Neural cell (in vitro differentiated cells): ENCODE data around the gene CLIC4. TPM values are rescaled to one million over a fixed set of nuclear protein-coding genes. Genes with fewer than 3 reads are reported as not detected.

ENCODE experiments used
- H2AFZ ChIP-seq: fragments of 200-600, 300-800 bp; sonication (generic), shearing (Covaris generic); 2 replicates; pipeline ENCODE4 v1.6.0; 2014; ENCODE audit warnings: low read depth, mild to moderate bottlenecking, antibody characterized with exemption, low read length, moderate library complexity
- H3F3A ChIP-seq: fragments of 200-600 bp; shearing (Covaris generic); 2 replicates; pipeline ENCODE4 v1.6.1; 2016; ENCODE audit warnings: mild to moderate bottlenecking, moderate library complexity, mixed read lengths, antibody characterized with exemption, low read length; ENCODE audit not compliant: insufficient read depth, poor library complexity, severe bottlenecking
- H3K27ac ChIP-seq: fragments of 200-600, 300-800 bp; sonication (generic), shearing (Covaris generic); 2 replicates; pipeline ENCODE4 v1.5.1; 2014; ENCODE audit warnings: mild to moderate bottlenecking, low read length, moderate library complexity
- H3K27me3 ChIP-seq: fragments of 300-800, 200-600 bp; sonication (generic), shearing (Covaris generic); 2 replicates; pipeline ENCODE4 v1.6.0; 2014; ENCODE audit warnings: mild to moderate bottlenecking, low read depth, low read length, moderate library complexity; ENCODE audit not compliant: insufficient read depth
- H3K36me3 ChIP-seq: fragments of 300-800, 200-600 bp; sonication (generic), shearing (Covaris generic); 2 replicates; pipeline ENCODE4 v1.5.1; 2014; ENCODE audit warnings: mild to moderate bottlenecking, antibody characterized with exemption, low read length, moderate library complexity; ENCODE audit not compliant: insufficient read depth
- H3K4me2 ChIP-seq: fragments of 300-800, 200-600 bp; sonication (generic), shearing (Covaris generic); 2 replicates; pipeline ENCODE4 v1.6.0; 2014; ENCODE audit warnings: mild to moderate bottlenecking, low read length
- H3K4me3 ChIP-seq: fragments of 300-800, 200-600 bp; sonication (generic), shearing (Covaris generic); 2 replicates; pipeline ENCODE4 v1.5.1; 2014; ENCODE audit warnings: mild to moderate bottlenecking, low read length, moderate library complexity
- H3K79me2 ChIP-seq: fragments of 200-600 bp; shearing (Covaris generic); replicated peaks from 2 replicates; pipeline ENCODE4 v1.6.0; 2014; ENCODE audit warnings: mild to moderate bottlenecking, low read length, moderate library complexity; ENCODE audit not compliant: insufficient read depth
- H3K9ac ChIP-seq: fragments of 300-800, 200-600 bp; sonication (generic), shearing (Covaris generic); 2 replicates; pipeline ENCODE4 v1.6.1; 2016; ENCODE audit warnings: mild to moderate bottlenecking, low read length, mixed read lengths
- H3K9me2 ChIP-seq: fragments of 200-600 bp; shearing (Covaris generic); 2 replicates; pipeline ENCODE4 v1.6.1; 2016; ENCODE audit warnings: mild to moderate bottlenecking, low read length, mixed read lengths; ENCODE audit not compliant: insufficient read depth
- H3K9me3 ChIP-seq: fragments of 200-600, 300-800 bp; sonication (generic), shearing (Covaris generic); 2 replicates; pipeline ENCODE4 v1.6.1; 2016; ENCODE audit warnings: mild to moderate bottlenecking, mixed run types, low read length, moderate library complexity, mixed read lengths
- H4K20me1 ChIP-seq: fragments of 200-600 bp; shearing (Covaris generic); 2 replicates; pipeline ENCODE4 v1.6.1; 2016; ENCODE audit warnings: mild to moderate bottlenecking, mixed run types; ENCODE audit not compliant: insufficient read depth
- CTCF ChIP-seq: fragments of 450-650 bp; IDR thresholded peaks from 2 replicates; pipeline ENCODE4 v1.5.1; 2014; ENCODE audit warnings: antibody characterized with exemption, mild to moderate bottlenecking, moderate library complexity; ENCODE audit not compliant: poor library complexity, severe bottlenecking
- EP300 ChIP-seq: fragments of 450-650 bp; conservative IDR thresholded peaks from 2 replicates; pipeline ENCODE4 v1.6.1; 2014; ENCODE audit warnings: antibody characterized with exemption, mild to moderate bottlenecking, moderate library complexity; ENCODE audit not compliant: poor library complexity, severe bottlenecking
- EZH2 ChIP-seq: fragments of 200-600, 300-800 bp; shearing (Covaris generic), sonication (generic); IDR thresholded peaks from 2 replicates; pipeline ENCODE4 v1.6.1; 2014; ENCODE audit warnings: antibody characterized with exemption, low read length, borderline replicate concordance, mild to moderate bottlenecking; ENCODE audit not compliant: insufficient read depth, poor library complexity, severe bottlenecking
- MXI1 ChIP-seq: fragments of 450-650 bp; conservative IDR thresholded peaks from 2 replicates; pipeline ENCODE4 v1.6.1; 2014; ENCODE audit warnings: antibody characterized with exemption, mild to moderate bottlenecking; ENCODE audit not compliant: poor library complexity, severe bottlenecking
- POLR2AphosphoS5 ChIP-seq: IDR thresholded peaks from 2 replicates; pipeline ENCODE4 v1.6.1; 2012
- RAD21 ChIP-seq: fragments of 450-650 bp; conservative IDR thresholded peaks from 2 replicates; pipeline ENCODE4 v1.6.1; 2014; ENCODE audit warnings: antibody characterized with exemption, mild to moderate bottlenecking, moderate library complexity
- REST ChIP-seq: IDR thresholded peaks from 2 replicates; pipeline ENCODE4 v1.6.1; 2012; ENCODE audit warnings: borderline replicate concordance
- SMC3 ChIP-seq: fragments of 450-650 bp; conservative IDR thresholded peaks from 2 replicates; pipeline ENCODE4 v1.6.1; 2014; ENCODE audit warnings: antibody characterized with exemption, mild to moderate bottlenecking, moderate library complexity; ENCODE audit not compliant: poor library complexity
- polyA plus RNA-seq: library from polyadenylated mRNA; depleted of rRNA; stranded (reverse); fragments of >200 nt; gene quantifications from 2 replicates; pipeline ENCODE4 v1.2.3, GENCODE V29; 2014

CLIC4 gene
- polyA plus RNA-seq, 1 donor from 2014 or later = 133 TPM

GRCh38 chr1:24773618-24774017 lies 28.4 kb downstream of the CLIC4 start:
- no peaks in the 10 kb centered on the region for H3K36me3 ChIP-seq
- H4K20me1 ChIP-seq = no peaks in the 10 kb centered on the region

GRCh38 chr1:24775348-24775747 lies 30.1 kb downstream of the CLIC4 start:
- no peak for TF ChIP-seq CTCF
- no peak for TF ChIP-seq MXI1
- no peak for TF ChIP-seq SMC3
- TF ChIP-seq POLR2AphosphoS5 = no peak
- TF ChIP-seq RAD21 = no peak
- no peak for TF ChIP-seq EZH2
- no peak for TF ChIP-seq REST
- TF ChIP-seq EP300 = no peak
- Histone ChIP-seq H3K79me2 (peaks cover 62% of the 10 kb centered on the region), H3K9ac (no peak overlapping the region)

More at GRCh38 chr1:24773618-24774017, 28.4 kb downstream of the CLIC4 start:
- Histone ChIP-seq H3K9me3 (no peaks in the 10 kb centered on the region), H3K27me3 (no peaks in the 10 kb centered on the region), H2AFZ (no peak overlapping the region), H3K4me2 (no peak overlapping the region), H3K9ac (no peak overlapping the region), H3K27ac (no peak overlapping the region), H3F3A (no peaks in the 10 kb centered on the region), H3K79me2 (peaks cover 52% of the 10 kb centered on the region), H3K4me3 (no peak overlapping the region), H3K9me2 (no peaks in the 10 kb centered on the region)
- TF ChIP-seq MXI1 (no peak), CTCF (no peak), RAD21 (no peak)

More at GRCh38 chr1:24775348-24775747, 30.1 kb downstream of the CLIC4 start:
- Histone ChIP-seq H4K20me1 (no peaks in the 10 kb centered on the region), H3K27ac (no peak overlapping the region), H3K4me3 (no peak overlapping the region), H3K27me3 (no peaks in the 10 kb centered on the region), H3F3A (no peaks in the 10 kb centered on the region), H3K4me2 (no peak overlapping the region), H3K9me2 (no peaks in the 10 kb centered on the region), H2AFZ (no peak overlapping the region), H3K36me3 (no peaks in the 10 kb centered on the region), H3K9me3 (no peaks in the 10 kb centered on the region)
